ENCODE measurements around the gene SLC6A15.

DNA sequence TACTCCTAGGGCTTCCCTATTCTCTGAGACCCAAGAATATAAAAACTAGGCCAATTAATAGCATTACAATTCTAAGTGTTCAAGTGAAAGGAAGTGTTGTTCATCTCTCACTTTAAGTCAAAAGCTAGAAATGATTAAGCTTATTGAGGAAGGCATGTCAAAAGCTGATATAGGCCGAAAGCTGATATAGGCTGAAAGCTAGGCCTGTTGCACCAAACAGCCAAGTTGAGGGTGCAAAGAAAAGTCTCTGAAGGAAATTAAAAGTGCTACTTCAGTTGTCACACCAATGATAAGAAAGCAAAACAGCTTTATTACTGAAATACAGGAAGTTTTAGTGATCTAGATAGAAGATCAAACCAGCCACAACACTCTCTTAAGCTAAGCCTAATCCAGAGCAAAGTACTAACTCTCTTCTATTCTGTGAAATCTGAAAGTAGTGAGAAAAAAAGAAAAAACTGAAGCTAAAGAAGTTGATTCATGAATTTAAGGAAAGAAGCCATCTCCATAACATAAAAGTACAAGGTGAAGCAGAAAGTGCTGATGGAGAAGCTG lies 68.9 kb downstream of the SLC6A15 start:
- TF ChIP-seq, protein P1, sequence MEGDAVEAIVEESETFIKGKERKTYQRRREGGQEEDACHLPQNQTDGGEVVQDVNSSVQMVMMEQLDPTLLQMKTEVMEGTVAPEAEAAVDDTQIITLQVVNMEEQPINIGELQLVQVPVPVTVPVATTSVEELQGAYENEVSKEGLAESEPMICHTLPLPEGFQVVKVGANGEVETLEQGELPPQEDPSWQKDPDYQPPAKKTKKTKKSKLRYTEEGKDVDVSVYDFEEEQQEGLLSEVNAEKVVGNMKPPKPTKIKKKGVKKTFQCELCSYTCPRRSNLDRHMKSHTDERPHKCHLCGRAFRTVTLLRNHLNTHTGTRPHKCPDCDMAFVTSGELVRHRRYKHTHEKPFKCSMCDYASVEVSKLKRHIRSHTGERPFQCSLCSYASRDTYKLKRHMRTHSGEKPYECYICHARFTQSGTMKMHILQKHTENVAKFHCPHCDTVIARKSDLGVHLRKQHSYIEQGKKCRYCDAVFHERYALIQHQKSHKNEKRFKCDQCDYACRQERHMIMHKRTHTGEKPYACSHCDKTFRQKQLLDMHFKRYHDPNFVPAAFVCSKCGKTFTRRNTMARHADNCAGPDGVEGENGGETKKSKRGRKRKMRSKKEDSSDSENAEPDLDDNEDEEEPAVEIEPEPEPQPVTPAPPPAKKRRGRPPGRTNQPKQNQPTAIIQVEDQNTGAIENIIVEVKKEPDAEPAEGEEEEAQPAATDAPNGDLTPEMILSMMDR (IDR thresholded peaks at IDR 0.05; ENCODE audit: insufficient read depth, low read length, poor library complexity, severe bottlenecking), result no peak
- TF ChIP-seq EZH2phosphoT487 (conservative IDR thresholded peaks at IDR 0.05; ENCODE audit: low read length), result no peak

Measured in SU-DHL-6 (cell line).